ENCODE measurements around the gene IL36G. TPM values are rescaled to one million over a fixed set of nuclear protein-coding genes. Genes with fewer than 3 reads are reported as not detected.

IL36G gene
- total and polyA plus RNA-seq, 9 of the 15 experiments (the other 6 are each of a cell fraction or from before 2014, with no cell fraction given) = not detected

GRCh38 chr2:113034016-113034415, 56.2 kb downstream of the IL36G start (continued):
- no peak for TF ChIP-seq ZNF512 (tag; IDR thresholded peaks at IDR 0.05)
- TF ChIP-seq SAFB (IDR thresholded peaks at IDR 0.05; ENCODE audit: borderline replicate concordance, low read depth, low read length) = no peak
- no peak for TF ChIP-seq MED1 (CRISPR knock-in tag; IDR thresholded peaks at IDR 0.05; ENCODE audit: borderline replicate concordance)
- TF ChIP-seq ZNF75A (CRISPR knock-in tag; IDR thresholded peaks at IDR 0.05) = no peak
- no peak for TF ChIP-seq PCBP1 (IDR thresholded peaks at IDR 0.05; ENCODE audit: low read depth, low read length, poor library complexity, severe bottlenecking)
- 0 out of 2 replicates have a peak, but pooled peaks have one; percentile 39 for TF ChIP-seq SMARCC2 (IDR thresholded peaks at IDR 0.05; ENCODE audit: low read depth)
- TF ChIP-seq, protein P1, sequence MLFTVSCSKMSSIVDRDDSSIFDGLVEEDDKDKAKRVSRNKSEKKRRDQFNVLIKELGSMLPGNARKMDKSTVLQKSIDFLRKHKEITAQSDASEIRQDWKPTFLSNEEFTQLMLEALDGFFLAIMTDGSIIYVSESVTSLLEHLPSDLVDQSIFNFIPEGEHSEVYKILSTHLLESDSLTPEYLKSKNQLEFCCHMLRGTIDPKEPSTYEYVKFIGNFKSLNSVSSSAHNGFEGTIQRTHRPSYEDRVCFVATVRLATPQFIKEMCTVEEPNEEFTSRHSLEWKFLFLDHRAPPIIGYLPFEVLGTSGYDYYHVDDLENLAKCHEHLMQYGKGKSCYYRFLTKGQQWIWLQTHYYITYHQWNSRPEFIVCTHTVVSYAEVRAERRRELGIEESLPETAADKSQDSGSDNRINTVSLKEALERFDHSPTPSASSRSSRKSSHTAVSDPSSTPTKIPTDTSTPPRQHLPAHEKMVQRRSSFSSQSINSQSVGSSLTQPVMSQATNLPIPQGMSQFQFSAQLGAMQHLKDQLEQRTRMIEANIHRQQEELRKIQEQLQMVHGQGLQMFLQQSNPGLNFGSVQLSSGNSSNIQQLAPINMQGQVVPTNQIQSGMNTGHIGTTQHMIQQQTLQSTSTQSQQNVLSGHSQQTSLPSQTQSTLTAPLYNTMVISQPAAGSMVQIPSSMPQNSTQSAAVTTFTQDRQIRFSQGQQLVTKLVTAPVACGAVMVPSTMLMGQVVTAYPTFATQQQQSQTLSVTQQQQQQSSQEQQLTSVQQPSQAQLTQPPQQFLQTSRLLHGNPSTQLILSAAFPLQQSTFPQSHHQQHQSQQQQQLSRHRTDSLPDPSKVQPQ (CRISPR knock-in tag; IDR thresholded peaks at IDR 0.05; ENCODE audit: borderline replicate concordance) = no peak
- TF ChIP-seq ZNF436 (CRISPR knock-in tag; IDR thresholded peaks at IDR 0.05) = no peak
- no peak for TF ChIP-seq TAF15 (IDR thresholded peaks at IDR 0.05; ENCODE audit: low read depth, low read length)
- peak; percentile 76 for TF ChIP-seq PHB2 (IDR thresholded peaks at IDR 0.05; ENCODE audit: low read depth)
- TF ChIP-seq ZNF224 (CRISPR knock-in tag; IDR thresholded peaks at IDR 0.05) = no peak
- no peak for TF ChIP-seq E2F6 (IDR thresholded peaks at IDR 0.05; ENCODE audit: borderline replicate concordance in 1 of 2, extremely low read depth in 1 of 2, insufficient read depth in 1 of 2, insufficient read length in 1 of 2, low read depth in 1 of 2, low read length in 1 of 2, poor library complexity in 1 of 2, severe bottlenecking in 1 of 2)
- TF ChIP-seq PRPF4 (IDR thresholded peaks at IDR 0.05; ENCODE audit: insufficient read depth, low read depth, low read length, poor library complexity, severe bottlenecking) = no peak
- no peak for TF ChIP-seq FOXJ3 (CRISPR knock-in tag; IDR thresholded peaks at IDR 0.05)
- peak in 1 of 2 experiments; percentile 67; a peak in 2 of 4 replicates for TF ChIP-seq TEAD1 (CRISPR knock-in tag; IDR thresholded peaks at IDR 0.05)
- no peak for TF ChIP-seq ZNF830 (CRISPR knock-in tag; IDR thresholded peaks at IDR 0.05)
- TF ChIP-seq ERF (CRISPR knock-in tag; IDR thresholded peaks at IDR 0.05) = no peak
- TF ChIP-seq MTA2 (IDR thresholded peaks at IDR 0.05; ENCODE audit: low read depth) = peak; percentile 96
- no peak for TF ChIP-seq ZNF507 (tag; conservative IDR thresholded peaks at IDR 0.05)
- TF ChIP-seq KLF1 (tag; IDR thresholded peaks at IDR 0.05) = no peak
- TF ChIP-seq EGR1 (conservative IDR thresholded peaks at IDR 0.05) = no peak
- TF ChIP-seq SIN3A (IDR thresholded peaks at IDR 0.05; ENCODE audit: borderline replicate concordance in 2 of 2, control insufficient read depth in 1 of 2, low read depth in 2 of 2, low read length in 2 of 2) = no peak
- no peak for TF ChIP-seq ATF1 (CRISPR knock-in tag; IDR thresholded peaks at IDR 0.05)
- TF ChIP-seq ATF1 (tag; IDR thresholded peaks at IDR 0.05) = no peak
- TF ChIP-seq BRCA1 (IDR thresholded peaks at IDR 0.05) = no peak
- TF ChIP-seq BRCA1 (CRISPR knock-in tag; IDR thresholded peaks at IDR 0.05) = no peak
- no peak for TF ChIP-seq PRMT5 (CRISPR knock-in tag; IDR thresholded peaks at IDR 0.05)

Data from K562 (cell line).